COLO829 (cell line): ENCODE results near the gene PDIK1L.

Source experiments
- DNase-seq: peaks from one replicate; pipeline ENCODE4 v3.0.0; 2012; ENCODE audit warnings: low spot score

PDIK1L gene

GRCh38 chr1:26122988-26123973 is 11.7 kb downstream of the PDIK1L start:
- DNase-seq = no peak

GRCh38 chr1:26124418-26125331 is 13.1 kb downstream of the PDIK1L start:
- DNase-seq = no peak

GRCh38 chr1:26125382-26125781 is 13.8 kb downstream of the PDIK1L start:
- DNase-seq = no peak

GRCh38 chr1:26125946-26126320 is 14.3 kb downstream of the PDIK1L start:
- no peak for DNase-seq

GRCh38 chr1:26126321-26127084 is 14.9 kb downstream of the PDIK1L start:
- no peak for DNase-seq

- DNase-seq = no peak
These were observed 15.9 kb downstream of the PDIK1L start for GRCh38 chr1:26127235-26128163.

- no peak for DNase-seq
These were observed 18.2 kb downstream of the PDIK1L start for GRCh38 chr1:26129778-26130177.

- no peak for DNase-seq
These were observed 19.1 kb downstream of the PDIK1L start for GRCh38 chr1:26130695-26131094.

GRCh38 chr1:26132128-26132833 is 20.7 kb downstream of the PDIK1L start:
- DNase-seq = no peak

GRCh38 chr1:26132834-26133167 is 21.2 kb downstream of the PDIK1L start:
- DNase-seq = no peak

- no peak for DNase-seq
These were observed 22.8 kb downstream of the PDIK1L start for GRCh38 chr1:26134466-26134865.

- DNase-seq = no peak
These were observed 27.4 kb downstream of the PDIK1L start for GRCh38 chr1:26138974-26139558.

GRCh38 chr1:26142159-26142558 is 30.5 kb downstream of the PDIK1L start:
- no peak for DNase-seq

GRCh38 chr1:26145041-26145959 is 33.7 kb downstream of the PDIK1L start:
- DNase-seq = peak; percentile 68

- DNase-seq = no peak
These were observed 34.3 kb downstream of the PDIK1L start for GRCh38 chr1:26145960-26146294.

- DNase-seq = no peak
These were observed 37.3 kb downstream of the PDIK1L start for GRCh38 chr1:26148887-26149286.

- no peak for DNase-seq
These were observed 42.4 kb downstream of the PDIK1L start for GRCh38 chr1:26153966-26154532.

- DNase-seq = no peak
These were observed 43.1 kb downstream of the PDIK1L start for GRCh38 chr1:26154750-26155149.
